Endothelial cell of umbilical vein (primary cell): ENCODE results near the gene LRRC7.

Experiments used
- EZH2 ChIP-seq: IDR thresholded peaks from 2 replicates; pipeline ENCODE4 v1.6.1; 2012; ENCODE audit warnings: borderline replicate concordance, low read depth, mild to moderate bottlenecking, moderate library complexity, low read length, inconsistent platforms; ENCODE audit not compliant: severe bottlenecking
- GATA2 ChIP-seq: IDR thresholded peaks from 2 replicates; pipeline ENCODE4 v1.7.0; 2011; ENCODE audit warnings: low read depth, mild to moderate bottlenecking, moderate library complexity, mixed read lengths, low read length; ENCODE audit not compliant: insufficient read length, insufficient read depth
- JUN ChIP-seq: IDR thresholded peaks from 2 replicates; pipeline ENCODE4 v1.6.1; 2011; ENCODE audit warnings: borderline replicate concordance, low read depth; ENCODE audit not compliant: insufficient read length, insufficient read depth
- MYC ChIP-seq: IDR thresholded peaks from one replicate; pipeline ENCODE4 v1.6.1; 2011; ENCODE audit warnings: mild to moderate bottlenecking, low read depth, low read length
- POLR2A ChIP-seq: IDR thresholded peaks from 2 replicates; pipeline ENCODE4 v1.6.1; 2012; ENCODE audit warnings: low read depth, mild to moderate bottlenecking, control low read depth, low read length
- POLR2AphosphoS5 ChIP-seq: IDR thresholded peaks from 2 replicates; pipeline ENCODE4 v1.6.1; 2012; ENCODE audit warnings: low read depth, mild to moderate bottlenecking, control low read depth, low read length, moderate library complexity; ENCODE audit not compliant: insufficient read depth
- TF ChIP-seq, protein P1 (sequence below), 2 donors: IDR thresholded peaks; 1 replicate in 1 of 2; 2 replicates in 1 of 2; pipeline ENCODE4 v1.5.1; 2011; ENCODE audit warnings: low read length in 2 of 2, mild to moderate bottlenecking in 2 of 2, moderate library complexity in 2 of 2, control low read depth in 1 of 2, inconsistent platforms in 1 of 2, low read depth in 1 of 2; ENCODE audit not compliant: insufficient read depth in 1 of 2; ENCODE audit errors: extremely low read depth in 1 of 2
- TF ChIP-seq, protein P2 (sequence below): IDR thresholded peaks from 2 replicates; pipeline ENCODE4 v1.6.1; 2011; ENCODE audit not compliant: insufficient read depth, insufficient read length

DNA sequence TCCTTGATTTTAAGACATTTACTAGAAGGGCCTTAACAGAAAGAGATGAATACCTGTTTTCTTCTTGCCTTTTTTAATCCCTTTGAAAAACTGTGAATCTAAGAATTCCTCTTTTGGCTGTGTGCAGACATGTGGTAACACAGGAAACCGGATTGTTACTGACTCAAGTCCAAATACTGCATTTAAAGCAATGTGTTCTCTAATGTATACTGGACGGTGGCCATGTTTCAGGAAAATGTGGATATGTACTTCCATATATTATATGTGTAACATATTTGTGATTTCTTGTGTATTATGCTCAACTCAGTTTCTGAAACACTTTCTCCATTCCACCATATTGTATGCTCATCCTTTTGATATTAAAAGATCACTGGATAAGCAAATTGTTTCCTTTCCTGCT is 185.1 kb downstream of the LRRC7 start:
- TF ChIP-seq, protein P1, sequence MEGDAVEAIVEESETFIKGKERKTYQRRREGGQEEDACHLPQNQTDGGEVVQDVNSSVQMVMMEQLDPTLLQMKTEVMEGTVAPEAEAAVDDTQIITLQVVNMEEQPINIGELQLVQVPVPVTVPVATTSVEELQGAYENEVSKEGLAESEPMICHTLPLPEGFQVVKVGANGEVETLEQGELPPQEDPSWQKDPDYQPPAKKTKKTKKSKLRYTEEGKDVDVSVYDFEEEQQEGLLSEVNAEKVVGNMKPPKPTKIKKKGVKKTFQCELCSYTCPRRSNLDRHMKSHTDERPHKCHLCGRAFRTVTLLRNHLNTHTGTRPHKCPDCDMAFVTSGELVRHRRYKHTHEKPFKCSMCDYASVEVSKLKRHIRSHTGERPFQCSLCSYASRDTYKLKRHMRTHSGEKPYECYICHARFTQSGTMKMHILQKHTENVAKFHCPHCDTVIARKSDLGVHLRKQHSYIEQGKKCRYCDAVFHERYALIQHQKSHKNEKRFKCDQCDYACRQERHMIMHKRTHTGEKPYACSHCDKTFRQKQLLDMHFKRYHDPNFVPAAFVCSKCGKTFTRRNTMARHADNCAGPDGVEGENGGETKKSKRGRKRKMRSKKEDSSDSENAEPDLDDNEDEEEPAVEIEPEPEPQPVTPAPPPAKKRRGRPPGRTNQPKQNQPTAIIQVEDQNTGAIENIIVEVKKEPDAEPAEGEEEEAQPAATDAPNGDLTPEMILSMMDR (IDR thresholded peaks at IDR 0.05; ENCODE audit: extremely low read depth in 1 of 2, insufficient read depth in 1 of 2, low read depth in 1 of 2, low read length in 2 of 2) = no peak
- TF ChIP-seq POLR2A (no peak), EZH2 (no peak), POLR2AphosphoS5 (no peak), JUN (no peak), MYC (no peak), GATA2 (no peak)
- TF ChIP-seq, protein P2, sequence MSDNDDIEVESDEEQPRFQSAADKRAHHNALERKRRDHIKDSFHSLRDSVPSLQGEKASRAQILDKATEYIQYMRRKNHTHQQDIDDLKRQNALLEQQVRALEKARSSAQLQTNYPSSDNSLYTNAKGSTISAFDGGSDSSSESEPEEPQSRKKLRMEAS = no peak
